Mononuclear cell (primary cell): ENCODE results near the gene TUSC2. TPM values are rescaled to one million over a fixed set of nuclear protein-coding genes. Genes with fewer than 3 reads are reported as not detected.

Source experiments
- H3K27me3 ChIP-seq: 2 replicates; pipeline ENCODE4 v1.6.0; 2011; ENCODE audit warnings: low read length, control low read depth; ENCODE audit not compliant: insufficient read depth
- H3K4me1 ChIP-seq: 2 replicates; pipeline ENCODE4 v1.5.1; 2011; ENCODE audit warnings: mild to moderate bottlenecking, low read length, control low read depth; ENCODE audit not compliant: insufficient read depth
- H3K4me3 ChIP-seq: 2 replicates; pipeline ENCODE4 v1.5.1; 2011; ENCODE audit warnings: mild to moderate bottlenecking, low read length, moderate library complexity
- H3K9me3 ChIP-seq: 2 replicates; pipeline ENCODE4 v1.5.1; 2011; ENCODE audit warnings: low read depth, mild to moderate bottlenecking, control low read depth, low read length
- total RNA-seq: library from RNA; depleted of rRNA; stranded (reverse); fragments of >200 nt; gene quantifications from one replicate; pipeline ENCODE4 v1.2.3, GENCODE V29; 2012

Gene TUSC2
- total RNA-seq, 1 donor: 15.3 TPM

DNA sequence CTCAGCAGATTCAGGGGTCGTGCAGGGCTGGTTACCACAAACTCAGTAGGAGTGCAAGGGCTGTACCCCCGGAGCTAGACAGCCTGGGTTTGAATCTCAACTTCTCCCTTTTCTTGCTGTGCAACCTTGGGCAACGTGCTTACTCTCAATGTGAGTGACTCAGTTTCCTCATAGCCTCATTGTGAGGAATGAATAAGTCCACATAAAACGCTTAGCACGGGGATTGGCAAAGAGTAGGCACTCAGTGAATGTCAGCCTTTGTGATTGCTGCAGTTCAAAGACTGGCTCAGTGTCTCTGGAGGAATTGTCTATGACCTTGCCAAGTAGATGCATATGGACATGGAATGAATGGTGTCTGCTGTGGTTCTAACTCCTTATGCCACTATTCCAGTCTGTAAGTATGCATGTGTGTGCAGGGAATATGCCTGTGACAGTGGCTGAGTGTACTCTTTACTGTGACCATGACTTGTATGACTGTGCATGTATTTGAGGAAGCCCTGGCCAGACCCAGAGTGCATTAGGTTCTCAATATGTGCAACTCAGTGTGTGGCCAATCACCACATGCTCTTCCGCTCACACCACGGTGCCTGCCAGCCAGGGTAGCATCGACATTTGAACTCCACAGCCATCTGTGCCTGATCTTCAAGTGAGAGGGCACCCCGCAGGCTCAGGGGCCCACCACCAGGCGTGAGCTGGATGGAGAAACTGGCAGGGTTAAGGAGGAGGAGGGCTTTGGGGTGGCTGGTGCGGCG, 27.9 kb downstream of the TUSC2 start:
- Histone ChIP-seq H3K4me1 (peaks cover 34% of the 10 kb centered on the region), H3K27me3 (no peaks in the 10 kb centered on the region), H3K4me3 (peak overlapping the region; percentile 37), H3K9me3 (no peaks in the 10 kb centered on the region)

- H3K27me3 ChIP-seq: no peaks in the 10 kb centered on the region
- H3K4me1 ChIP-seq: peaks cover 34% of the 10 kb centered on the region
- H3K4me3 ChIP-seq: peak overlapping the region; percentile 37
These were observed 28.4 kb downstream of the TUSC2 start for GRCh38 chr3:50299638-50299928.

DNA sequence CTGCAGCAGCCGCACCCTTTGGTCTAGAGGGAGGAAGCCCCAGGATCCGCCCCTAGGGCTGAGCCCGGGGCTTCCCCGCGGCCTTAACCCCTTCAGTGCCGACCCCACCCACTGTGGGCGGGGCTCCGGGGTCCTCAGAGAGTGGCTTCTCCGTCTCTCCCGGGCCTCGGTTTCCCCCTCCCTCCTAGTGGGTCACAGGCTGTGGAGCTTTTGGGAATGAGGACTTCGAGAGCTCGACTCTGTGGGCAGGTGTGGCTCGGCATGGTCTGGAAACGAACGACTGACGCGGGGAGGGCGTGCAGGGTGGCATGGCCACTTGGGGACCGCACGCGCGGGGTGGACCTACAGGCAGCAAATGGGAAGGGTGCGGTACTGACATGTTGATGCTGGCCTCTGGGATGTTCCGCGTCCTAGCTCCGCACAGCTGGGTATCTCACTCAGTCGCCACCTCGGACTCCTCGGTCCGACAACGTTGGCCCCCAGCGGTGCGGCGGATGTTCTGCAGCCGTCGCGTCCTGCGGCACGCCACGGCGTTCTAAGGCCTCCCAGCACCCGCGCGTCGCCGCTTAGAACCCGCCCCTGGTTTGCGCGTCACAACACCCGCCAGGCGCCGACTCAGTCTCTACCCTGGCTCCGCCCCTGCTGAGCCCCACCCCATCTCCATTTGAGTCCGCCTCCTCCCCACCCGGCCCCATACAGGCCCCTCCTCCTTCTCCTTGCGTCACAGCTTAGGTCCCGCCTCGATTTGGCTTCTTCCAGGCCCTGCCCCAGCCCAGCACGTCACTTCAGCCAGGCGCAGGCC, 29.0 kb downstream of the TUSC2 start, which contains the start of the genes HYAL3 and NAA80:
TSS of gene HYAL3 (minus strand) at position 570 of the 802 bp plus-strand sequence. CDS start 3,803 bp downstream, outside the sequence.
TSS of gene NAA80 (minus strand) at position 570 of the 802 bp plus-strand sequence. CDS start 1,942 bp downstream, outside the sequence.
- Histone ChIP-seq H3K4me3 (peak within 1 kb of the TSS; percentile 74), H3K27me3 (no peaks in the 10 kb centered on the region)

More at GRCh38 chr3:50299638-50299928, 28.4 kb downstream of the TUSC2 start:
- no peaks in the 10 kb centered on the region for H3K9me3 ChIP-seq

GRCh38 chr3:50297896-50298725, 29.9 kb downstream of the TUSC2 start:
- peaks cover 34% of the 10 kb centered on the region for H3K4me1 ChIP-seq
- H3K9me3 ChIP-seq: no peaks in the 10 kb centered on the region
- peak overlapping the region; percentile 74 for H3K4me3 ChIP-seq
- H3K27me3 ChIP-seq: no peaks in the 10 kb centered on the region

More for the DNA sequence above, 29.0 kb downstream of the TUSC2 start, which contains the start of the genes HYAL3 and NAA80:
- H3K9me3 ChIP-seq: no peaks in the 10 kb centered on the region
- peaks cover 34% of the 10 kb centered on the region for H3K4me1 ChIP-seq

DNA sequence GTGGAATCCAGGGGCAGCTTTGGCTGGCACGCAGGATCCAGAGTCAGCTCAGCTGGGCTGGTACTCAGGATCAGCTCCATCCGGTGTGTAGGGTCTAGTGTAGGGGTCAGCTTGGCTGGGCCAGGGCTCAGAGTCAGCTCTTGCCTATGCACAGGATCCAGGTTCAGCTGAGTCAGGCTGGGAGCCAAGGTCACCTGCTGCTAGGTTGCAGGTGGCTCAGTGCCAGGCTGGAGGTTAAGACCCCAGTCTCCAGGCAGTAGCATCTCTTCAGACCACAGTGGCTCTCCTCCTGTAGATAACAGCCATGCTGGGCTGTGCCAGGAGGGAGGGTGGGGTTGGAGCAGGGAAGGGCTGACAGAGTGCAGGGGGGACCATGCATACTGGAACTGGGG, 30.6 kb downstream of the TUSC2 start:
- Histone ChIP-seq H3K4me1 (peaks cover 41% of the 10 kb centered on the region), H3K9me3 (no peaks in the 10 kb centered on the region), H3K27me3 (no peaks in the 10 kb centered on the region), H3K4me3 (no peak overlapping the region)

GRCh38 chr3:50296721-50297383, 31.2 kb downstream of the TUSC2 start:
- no peak overlapping the region for H3K4me3 ChIP-seq

GRCh38 chr3:50295553-50296431, 32.2 kb downstream of the TUSC2 start:
- Histone ChIP-seq H3K4me3 (no peak overlapping the region), H3K4me1 (peaks cover 48% of the 10 kb centered on the region), H3K9me3 (no peaks in the 10 kb centered on the region), H3K27me3 (no peaks in the 10 kb centered on the region)

More at GRCh38 chr3:50296721-50297383, 31.2 kb downstream of the TUSC2 start:
- Histone ChIP-seq H3K27me3 (no peaks in the 10 kb centered on the region), H3K4me1 (peaks cover 41% of the 10 kb centered on the region), H3K9me3 (no peaks in the 10 kb centered on the region)

GRCh38 chr3:50294492-50295403, 33.3 kb downstream of the TUSC2 start:
- Histone ChIP-seq H3K4me3 (no peak overlapping the region), H3K9me3 (no peaks in the 10 kb centered on the region), H3K27me3 (no peaks in the 10 kb centered on the region), H3K4me1 (peaks cover 39% of the 10 kb centered on the region)

DNA sequence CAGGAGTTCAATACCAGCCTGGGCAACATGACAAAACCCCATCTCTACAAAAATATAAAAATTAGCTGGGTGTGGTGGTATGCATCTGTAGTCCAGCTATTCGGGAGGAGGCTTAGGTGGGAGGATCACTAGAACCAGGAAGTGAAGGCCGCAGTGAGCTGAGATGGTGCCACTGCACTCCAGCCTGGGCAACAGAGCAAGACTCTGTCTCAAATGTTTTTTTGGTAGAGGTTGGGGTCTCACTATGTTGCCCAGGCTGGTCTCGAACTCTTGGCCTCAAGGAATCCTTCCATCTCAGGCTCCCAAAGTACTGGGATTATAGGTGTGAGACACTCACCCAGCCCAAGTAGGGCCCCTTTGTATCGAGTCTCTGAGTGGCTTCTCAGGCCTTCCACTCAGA, 33.9 kb downstream of the TUSC2 start:
- no peaks in the 10 kb centered on the region for H3K27me3 ChIP-seq
- no peaks in the 10 kb centered on the region for H3K9me3 ChIP-seq
- H3K4me3 ChIP-seq: no peak overlapping the region
- peaks cover 37% of the 10 kb centered on the region for H3K4me1 ChIP-seq

GRCh38 chr3:50293079-50293801, 34.8 kb downstream of the TUSC2 start:
- Histone ChIP-seq H3K27me3 (no peaks in the 10 kb centered on the region), H3K9me3 (no peaks in the 10 kb centered on the region), H3K4me3 (no peak overlapping the region), H3K4me1 (peaks cover 28% of the 10 kb centered on the region)

GRCh38 chr3:50292159-50293078, 35.6 kb downstream of the TUSC2 start, which contains the start of gene IFRD2:
Gene IFRD2, minus strand, starts transcription at chr3:50292429. Its CDS starts 155 bp downstream, at chr3:50292274.
- Histone ChIP-seq H3K9me3 (no peaks in the 10 kb centered on the region), H3K4me1 (peaks cover 20% of the 10 kb centered on the region), H3K27me3 (no peaks in the 10 kb centered on the region), H3K4me3 (peak within 1 kb of the TSS; percentile 51)
